NCI-H1694 treated with DMSO at 0.1 percent for 48 hours (cell line): ENCODE data around the gene CYB561.
A peak's percentile ranks its signal among the peaks of the same experiment; 100 is the strongest.

Experiments
- DNase-seq: peaks from one replicate; lab custom pipeline; 2025; lab: John Stamatoyannopoulos, UW

CYB561 gene

GRCh38 chr17:63407741-63408330 is 38.3 kb downstream of the CYB561 start:
- DNase-seq = no peak

- DNase-seq = peak; percentile 82
Measured at GRCh38 chr17:63406689-63407330, 39.3 kb downstream of the CYB561 start.

- DNase-seq = peak; percentile 64
Measured at GRCh38 chr17:63405741-63406261, 40.3 kb downstream of the CYB561 start.

- DNase-seq = no peak
Measured at GRCh38 chr17:63405020-63405419, 41.1 kb downstream of the CYB561 start.

GRCh38 chr17:63402431-63403212 is 43.5 kb downstream of the CYB561 start:
- no peak for DNase-seq

GRCh38 chr17:63399856-63400255 is 46.2 kb downstream of the CYB561 start:
- DNase-seq = no peak

- DNase-seq = no peak
Measured at GRCh38 chr17:63399316-63399715, 46.8 kb downstream of the CYB561 start.

- DNase-seq = no peak
Measured at GRCh38 chr17:63398680-63399079, 47.4 kb downstream of the CYB561 start.

GRCh38 chr17:63395075-63395805 is 50.9 kb downstream of the CYB561 start:
- no peak for DNase-seq

GRCh38 chr17:63390090-63390489 is 56.0 kb downstream of the CYB561 start:
- no peak for DNase-seq

GRCh38 chr17:63387656-63388340 is 58.3 kb downstream of the CYB561 start:
- DNase-seq = no peak

GRCh38 chr17:63382826-63383225 is 63.3 kb downstream of the CYB561 start:
- no peak for DNase-seq
